Keratinocyte (primary cell): ENCODE measurements around the gene LRRC75B.

ENCODE experiments used
- EZH2 ChIP-seq: IDR thresholded peaks from one replicate; pipeline ENCODE4 v1.6.1; 2012; ENCODE audit warnings: inconsistent platforms, mild to moderate bottlenecking, low read length, moderate library complexity
- TF ChIP-seq, protein P1 (sequence below), 3 experiments: IDR thresholded peaks in 1 of 3; conservative IDR thresholded peaks in 1 of 3; optimal IDR thresholded peaks in 1 of 3; 2 replicates in 2 of 3; 3 replicates in 1 of 3; pipeline versions ENCODE3 to v1.5.1; 2011; ENCODE audit warnings: low read length in 3 of 3, mild to moderate bottlenecking in 3 of 3, moderate library complexity in 2 of 3, control low read depth in 1 of 3, inconsistent platforms in 1 of 3; ENCODE audit not compliant: insufficient read depth in 2 of 3; ENCODE audit errors: extremely low read depth in 1 of 3

DNA sequence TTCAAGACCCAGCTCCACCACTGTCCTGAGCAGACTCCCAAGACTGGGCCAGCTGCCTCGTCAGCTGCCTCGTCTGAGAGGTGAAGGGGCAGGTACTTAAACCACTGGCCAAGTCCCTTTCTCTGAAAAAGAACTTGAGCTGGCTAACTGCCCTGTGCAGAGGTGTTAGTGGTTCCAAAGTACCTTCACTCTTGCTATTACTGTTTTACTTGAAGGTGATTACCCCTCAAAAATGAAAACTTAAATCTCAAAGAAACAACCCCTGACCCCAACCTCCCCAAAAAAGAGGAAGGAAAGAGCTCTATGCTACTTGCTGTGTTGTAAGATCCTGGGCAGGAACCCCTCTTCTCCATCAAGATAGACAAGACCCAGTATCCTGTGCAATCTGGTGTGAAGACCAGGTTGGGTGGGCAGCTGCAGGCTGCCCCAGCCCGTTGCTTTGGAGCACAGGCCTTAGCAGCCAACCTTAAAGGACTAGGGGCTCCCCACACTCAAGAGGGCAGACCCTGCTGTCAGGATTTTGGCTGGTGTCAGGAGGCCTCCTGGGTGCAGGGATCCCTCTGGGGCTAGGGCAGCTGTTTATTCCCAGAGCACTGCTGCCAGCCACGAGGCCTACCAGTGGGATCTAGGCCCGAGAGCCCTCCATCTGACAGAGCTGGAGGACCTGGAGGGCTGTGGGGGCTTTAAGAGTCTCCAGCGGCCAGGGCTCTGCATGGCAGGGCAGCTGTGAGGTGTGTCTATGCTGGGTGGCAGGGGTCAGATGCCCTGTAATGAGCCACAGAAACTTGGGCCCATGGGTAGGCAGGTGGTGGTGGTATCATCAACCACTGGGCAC is 51.0 kb downstream of the LRRC75B start:
- no peak for TF ChIP-seq EZH2
- TF ChIP-seq, protein P1, sequence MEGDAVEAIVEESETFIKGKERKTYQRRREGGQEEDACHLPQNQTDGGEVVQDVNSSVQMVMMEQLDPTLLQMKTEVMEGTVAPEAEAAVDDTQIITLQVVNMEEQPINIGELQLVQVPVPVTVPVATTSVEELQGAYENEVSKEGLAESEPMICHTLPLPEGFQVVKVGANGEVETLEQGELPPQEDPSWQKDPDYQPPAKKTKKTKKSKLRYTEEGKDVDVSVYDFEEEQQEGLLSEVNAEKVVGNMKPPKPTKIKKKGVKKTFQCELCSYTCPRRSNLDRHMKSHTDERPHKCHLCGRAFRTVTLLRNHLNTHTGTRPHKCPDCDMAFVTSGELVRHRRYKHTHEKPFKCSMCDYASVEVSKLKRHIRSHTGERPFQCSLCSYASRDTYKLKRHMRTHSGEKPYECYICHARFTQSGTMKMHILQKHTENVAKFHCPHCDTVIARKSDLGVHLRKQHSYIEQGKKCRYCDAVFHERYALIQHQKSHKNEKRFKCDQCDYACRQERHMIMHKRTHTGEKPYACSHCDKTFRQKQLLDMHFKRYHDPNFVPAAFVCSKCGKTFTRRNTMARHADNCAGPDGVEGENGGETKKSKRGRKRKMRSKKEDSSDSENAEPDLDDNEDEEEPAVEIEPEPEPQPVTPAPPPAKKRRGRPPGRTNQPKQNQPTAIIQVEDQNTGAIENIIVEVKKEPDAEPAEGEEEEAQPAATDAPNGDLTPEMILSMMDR (optimal IDR thresholded peaks at IDR 0.05 in 1 of 3, IDR thresholded peaks at IDR 0.05 in 1 of 3, conservative IDR thresholded peaks at IDR 0.05 in 1 of 3; ENCODE audit: extremely low read depth in 1 of 3, insufficient read depth in 2 of 3, low read length in 3 of 3), result no peak
